Bronchial epithelial cell (primary cell): Measurements from ENCODE around the gene ZCCHC4. TPM values are rescaled to one million over a fixed set of nuclear protein-coding genes. Genes with fewer than 3 reads are reported as not detected.

Experiments used
- DNase-seq: peaks from one replicate; pipeline ENCODE4 v3.0.0-alpha.2; 2010; ENCODE audit warnings: low read depth
- FAIRE-seq: peaks from 2 replicates; lab custom pipeline; 2011; peaks lifted over from hg19 to GRCh38; lab: Jason Lieb, UNC
- H3K27me3 ChIP-seq: 2 replicates; pipeline ENCODE4 v1.5.1; 2011; ENCODE audit warnings: low read length; ENCODE audit not compliant: control insufficient read depth, insufficient read depth
- H3K36me3 ChIP-seq: 2 replicates; pipeline ENCODE4 v1.5.1; 2011; ENCODE audit warnings: low read length; ENCODE audit not compliant: control insufficient read depth, insufficient read depth
- H3K4me3 ChIP-seq: 2 replicates; pipeline ENCODE4 v1.5.1; 2011; ENCODE audit warnings: mild to moderate bottlenecking, low read depth, low read length, control low read depth
- CTCF ChIP-seq: IDR thresholded peaks from 2 replicates; pipeline ENCODE4 v1.5.1; 2011; ENCODE audit warnings: mild to moderate bottlenecking, moderate library complexity, low read length, control low read depth, inconsistent platforms; ENCODE audit not compliant: insufficient read depth, severe bottlenecking
- total RNA-seq: library from RNA; depleted of rRNA; stranded (reverse); fragments of >200 nt; gene quantifications from 2 replicates; pipeline ENCODE4 v1.2.1, GENCODE V29; 2014

Gene ZCCHC4
- 8.1 and 12.4 TPM in 2 replicates for total RNA-seq

GRCh38 chr4:25312496-25313200 is at the start of gene ZCCHC4:
ZCCHC4 (plus strand) TSS chr4:25312774; CDS start chr4:25312810, 36 bp downstream.
- FAIRE-seq (no peak), DNase-seq (peak; percentile 72)
- Histone ChIP-seq H3K36me3 (no peaks in the 10 kb centered on the region), H3K27me3 (no peaks in the 10 kb centered on the region), H3K4me3 (peak within 1 kb of the TSS; percentile 83)
- TF ChIP-seq CTCF = peak; percentile 100

GRCh38 chr4:25271866-25272265 is 40.7 kb upstream of the ZCCHC4 start:
- Histone ChIP-seq H3K4me3 (no peak overlapping the region), H3K27me3 (no peaks in the 10 kb centered on the region), H3K36me3 (peaks cover 3% of the 10 kb centered on the region)
- no peak for TF ChIP-seq CTCF
- DNase-seq = no peak
- FAIRE-seq = no peak

- FAIRE-seq = no peak
- no peak for DNase-seq
- no peaks in the 10 kb centered on the region for H3K27me3 ChIP-seq
- H3K36me3 ChIP-seq = peaks cover 1% of the 10 kb centered on the region
- TF ChIP-seq CTCF = no peak
- H3K4me3 ChIP-seq = no peak overlapping the region
Observed at GRCh38 chr4:25280210-25280609, 32.4 kb upstream of the ZCCHC4 start.

- Histone ChIP-seq H3K36me3 (peaks cover 1% of the 10 kb centered on the region), H3K4me3 (no peak overlapping the region), H3K27me3 (no peaks in the 10 kb centered on the region)
- FAIRE-seq = no peak
- peak; percentile 74 for DNase-seq
- no peak for TF ChIP-seq CTCF
Observed at GRCh38 chr4:25283948-25284347, 28.6 kb upstream of the ZCCHC4 start.

- no peak for DNase-seq
- Histone ChIP-seq H3K4me3 (no peak overlapping the region), H3K36me3 (peaks cover 1% of the 10 kb centered on the region), H3K27me3 (no peaks in the 10 kb centered on the region)
- no peak for TF ChIP-seq CTCF
- FAIRE-seq = no peak
Observed at GRCh38 chr4:25284466-25284865, 28.1 kb upstream of the ZCCHC4 start.
